GM19372 (cell line): ENCODE data around the gene NUP188.
A peak's percentile ranks its signal among the peaks of the same experiment; 100 is the strongest.

Experiments
- ATAC-seq: cut with Tn5 transposase; IDR thresholded peaks from one replicate; pipeline ENCODE4 v1.9.1; 2021; ENCODE audit warnings: mild to moderate bottlenecking, low read depth, moderate library complexity; ENCODE audit not compliant: unreplicated experiment

The NUP188 gene, protein sequence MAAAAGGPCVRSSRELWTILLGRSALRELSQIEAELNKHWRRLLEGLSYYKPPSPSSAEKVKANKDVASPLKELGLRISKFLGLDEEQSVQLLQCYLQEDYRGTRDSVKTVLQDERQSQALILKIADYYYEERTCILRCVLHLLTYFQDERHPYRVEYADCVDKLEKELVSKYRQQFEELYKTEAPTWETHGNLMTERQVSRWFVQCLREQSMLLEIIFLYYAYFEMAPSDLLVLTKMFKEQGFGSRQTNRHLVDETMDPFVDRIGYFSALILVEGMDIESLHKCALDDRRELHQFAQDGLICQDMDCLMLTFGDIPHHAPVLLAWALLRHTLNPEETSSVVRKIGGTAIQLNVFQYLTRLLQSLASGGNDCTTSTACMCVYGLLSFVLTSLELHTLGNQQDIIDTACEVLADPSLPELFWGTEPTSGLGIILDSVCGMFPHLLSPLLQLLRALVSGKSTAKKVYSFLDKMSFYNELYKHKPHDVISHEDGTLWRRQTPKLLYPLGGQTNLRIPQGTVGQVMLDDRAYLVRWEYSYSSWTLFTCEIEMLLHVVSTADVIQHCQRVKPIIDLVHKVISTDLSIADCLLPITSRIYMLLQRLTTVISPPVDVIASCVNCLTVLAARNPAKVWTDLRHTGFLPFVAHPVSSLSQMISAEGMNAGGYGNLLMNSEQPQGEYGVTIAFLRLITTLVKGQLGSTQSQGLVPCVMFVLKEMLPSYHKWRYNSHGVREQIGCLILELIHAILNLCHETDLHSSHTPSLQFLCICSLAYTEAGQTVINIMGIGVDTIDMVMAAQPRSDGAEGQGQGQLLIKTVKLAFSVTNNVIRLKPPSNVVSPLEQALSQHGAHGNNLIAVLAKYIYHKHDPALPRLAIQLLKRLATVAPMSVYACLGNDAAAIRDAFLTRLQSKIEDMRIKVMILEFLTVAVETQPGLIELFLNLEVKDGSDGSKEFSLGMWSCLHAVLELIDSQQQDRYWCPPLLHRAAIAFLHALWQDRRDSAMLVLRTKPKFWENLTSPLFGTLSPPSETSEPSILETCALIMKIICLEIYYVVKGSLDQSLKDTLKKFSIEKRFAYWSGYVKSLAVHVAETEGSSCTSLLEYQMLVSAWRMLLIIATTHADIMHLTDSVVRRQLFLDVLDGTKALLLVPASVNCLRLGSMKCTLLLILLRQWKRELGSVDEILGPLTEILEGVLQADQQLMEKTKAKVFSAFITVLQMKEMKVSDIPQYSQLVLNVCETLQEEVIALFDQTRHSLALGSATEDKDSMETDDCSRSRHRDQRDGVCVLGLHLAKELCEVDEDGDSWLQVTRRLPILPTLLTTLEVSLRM (N-terminal part only)

DNA sequence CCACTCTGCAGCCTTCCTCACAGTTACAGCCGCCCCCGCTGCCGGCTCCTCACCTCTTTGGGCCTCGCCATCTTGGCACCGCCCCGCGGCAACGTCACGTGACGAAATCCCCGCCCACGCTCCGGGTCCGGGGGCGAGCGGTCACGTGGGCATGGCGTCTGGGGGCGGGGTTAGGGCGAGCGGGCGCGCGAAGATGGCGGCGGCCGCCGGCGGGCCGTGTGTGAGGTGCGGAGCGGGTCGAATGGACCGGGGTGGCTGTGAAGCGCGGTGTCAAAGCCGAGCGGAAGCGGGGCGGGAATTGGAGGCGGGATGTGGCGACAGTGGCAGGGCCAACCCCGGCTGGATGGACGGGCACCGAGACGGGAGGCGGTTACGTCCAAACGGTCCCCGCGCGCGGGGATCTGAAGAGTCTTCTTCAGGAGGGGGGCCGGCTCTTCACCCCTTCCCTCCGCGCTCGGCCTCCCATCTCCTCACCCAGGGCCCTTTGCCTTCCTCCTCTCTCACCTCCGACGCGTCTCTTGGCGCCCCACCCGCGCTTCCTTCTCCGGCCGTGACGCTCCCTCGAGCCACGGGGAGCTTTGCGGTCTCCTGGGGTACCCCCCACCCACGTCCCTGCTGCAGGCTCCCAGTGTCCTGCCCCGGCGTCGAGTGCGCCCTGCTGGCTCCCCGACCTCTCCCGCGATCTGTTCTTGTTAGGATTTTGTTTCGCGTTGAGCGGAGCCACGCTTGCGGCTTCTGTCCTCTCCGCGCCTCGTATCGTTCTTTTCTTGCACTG is at the start of gene NUP188, which contains the start of gene DOLK:
NUP188 (plus strand) TSS at position 173 of the 775 bp plus-strand sequence; CDS start at position 194, 21 bp downstream.
DOLK (minus strand) TSS at position 77 of the 775 bp plus-strand sequence. CDS start 300 bp downstream, outside the sequence.
- peak; percentile 75 for ATAC-seq

DNA sequence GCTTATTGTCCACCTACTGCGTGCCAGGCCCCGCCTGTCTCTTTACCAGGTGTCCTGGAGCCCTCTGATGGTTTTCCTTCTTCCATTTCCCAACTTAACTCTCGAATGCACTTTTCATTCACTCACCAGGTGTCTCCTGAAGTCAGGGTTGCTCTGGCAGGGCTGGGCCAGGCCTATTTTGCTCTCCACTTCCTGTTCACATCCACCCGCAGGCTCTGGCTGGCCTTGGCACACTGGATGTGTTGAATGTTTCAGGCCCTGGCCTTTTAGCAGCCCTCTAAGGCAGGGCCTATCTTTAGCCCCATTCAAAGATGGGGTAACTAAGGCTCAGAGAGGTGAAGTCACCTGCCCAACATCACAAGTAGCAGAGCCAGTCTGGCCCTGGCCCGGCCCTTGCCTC is 49.1 kb upstream of the NUP188 start:
- no peak for ATAC-seq

DNA sequence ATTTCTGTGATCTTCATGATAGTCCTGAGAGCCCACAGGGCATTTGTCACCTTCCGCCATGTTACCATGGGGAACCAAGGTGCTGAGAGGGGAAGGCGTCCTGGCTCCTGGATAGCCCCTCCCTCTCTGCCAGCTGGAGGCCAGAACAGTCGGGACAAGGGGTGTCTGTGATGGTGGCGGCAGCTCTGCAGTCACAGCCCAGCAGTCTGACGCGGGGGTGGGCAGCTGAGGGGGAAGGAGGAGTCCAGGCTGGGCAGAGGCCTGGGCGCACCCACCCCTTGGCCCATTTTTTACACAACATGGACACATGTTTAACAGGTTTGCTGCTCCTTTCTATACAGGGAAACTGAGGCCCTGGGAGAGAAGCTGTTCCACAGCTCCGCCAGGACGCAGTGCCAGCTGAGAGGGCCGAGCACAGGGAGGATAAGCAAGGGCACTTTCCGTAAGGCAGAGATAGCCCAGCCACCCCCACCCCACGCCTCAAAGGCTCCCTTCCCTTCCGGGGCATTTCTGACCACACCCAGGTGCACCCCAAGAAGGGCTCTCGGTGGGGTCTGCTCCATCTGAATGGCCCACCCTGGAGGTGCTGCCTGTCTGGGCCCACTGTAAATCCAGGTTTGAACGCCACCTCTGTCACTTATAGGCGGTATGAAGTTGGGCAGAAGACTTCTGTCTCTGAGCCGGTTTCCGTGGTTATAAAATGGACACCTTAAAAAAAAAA is 48.5 kb upstream of the NUP188 start:
- no peak for ATAC-seq

DNA sequence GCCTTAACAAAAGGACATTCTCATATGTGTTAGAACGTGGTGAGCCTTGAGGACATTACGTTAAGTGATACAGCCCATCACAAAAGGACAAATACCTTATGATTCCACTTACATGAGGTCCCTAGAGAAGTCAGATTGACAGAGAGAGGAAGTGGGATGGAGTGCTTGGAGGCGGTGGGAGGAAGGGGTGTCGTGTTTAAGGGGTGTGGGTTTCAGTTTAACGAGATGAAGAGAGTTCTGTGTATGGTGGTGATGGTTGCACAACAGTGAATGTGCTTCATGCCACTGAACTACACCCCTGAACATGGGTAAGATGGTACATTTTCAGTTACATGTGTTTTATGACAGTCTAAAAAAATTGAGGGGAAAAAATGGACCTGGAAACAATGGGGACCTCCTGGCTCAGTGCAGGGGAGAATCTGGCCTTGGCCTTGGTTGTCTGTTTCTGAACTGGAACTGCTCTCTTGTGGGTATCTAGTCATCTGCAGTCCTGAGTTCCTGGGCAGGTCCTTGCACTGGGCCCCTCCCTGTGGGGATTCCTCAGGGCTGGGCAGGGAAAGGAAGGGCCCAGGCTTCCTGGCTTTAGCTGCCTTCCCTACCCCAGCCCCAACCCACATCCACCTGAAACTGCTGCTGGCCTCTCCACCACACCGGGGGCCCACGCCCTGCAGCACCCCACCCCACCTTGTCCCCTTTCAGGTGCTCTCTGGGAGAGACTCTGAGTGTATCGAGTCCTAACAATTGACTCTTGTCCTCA is 47.8 kb upstream of the NUP188 start:
- ATAC-seq = no peak

DNA sequence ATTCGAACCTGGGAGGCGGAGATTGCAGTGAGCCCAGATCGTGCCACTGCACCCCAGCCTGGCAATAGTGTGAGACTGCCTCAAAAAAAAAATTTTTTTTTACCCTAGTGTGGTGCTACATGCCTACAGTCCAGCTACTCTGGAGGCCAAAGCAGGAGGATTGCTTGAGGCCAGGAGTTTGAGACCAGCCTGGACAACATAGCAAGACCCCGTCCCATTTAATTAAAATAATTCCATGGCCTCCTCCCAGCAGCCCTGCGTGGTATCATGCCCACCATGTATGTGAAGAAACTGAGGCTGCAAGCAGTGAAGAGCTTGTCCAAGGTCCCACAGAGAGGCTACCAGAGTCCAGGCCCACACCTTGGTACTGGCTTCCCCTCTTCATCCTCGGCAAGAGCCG is 46.1 kb upstream of the NUP188 start:
- no peak for ATAC-seq

DNA sequence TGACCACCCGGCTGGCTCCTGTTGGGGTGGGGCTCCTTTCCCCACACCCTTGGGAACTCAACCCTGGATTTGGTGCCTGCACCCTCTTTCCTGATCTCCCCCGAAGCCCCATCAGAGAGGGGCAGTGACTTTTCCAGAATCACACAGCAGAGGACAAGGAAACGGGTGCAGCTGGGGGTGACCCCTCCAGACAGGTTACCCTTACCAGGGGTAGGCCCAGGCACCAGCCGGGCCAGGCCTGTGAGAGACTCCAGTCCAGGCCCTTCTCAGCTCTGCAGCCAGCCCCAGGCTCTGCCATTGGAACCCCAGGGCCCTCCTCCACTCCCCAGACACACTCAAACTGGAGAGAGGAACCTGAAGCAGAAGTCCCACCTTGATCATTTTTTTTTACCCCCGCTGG is 45.7 kb upstream of the NUP188 start:
- ATAC-seq = no peak

DNA sequence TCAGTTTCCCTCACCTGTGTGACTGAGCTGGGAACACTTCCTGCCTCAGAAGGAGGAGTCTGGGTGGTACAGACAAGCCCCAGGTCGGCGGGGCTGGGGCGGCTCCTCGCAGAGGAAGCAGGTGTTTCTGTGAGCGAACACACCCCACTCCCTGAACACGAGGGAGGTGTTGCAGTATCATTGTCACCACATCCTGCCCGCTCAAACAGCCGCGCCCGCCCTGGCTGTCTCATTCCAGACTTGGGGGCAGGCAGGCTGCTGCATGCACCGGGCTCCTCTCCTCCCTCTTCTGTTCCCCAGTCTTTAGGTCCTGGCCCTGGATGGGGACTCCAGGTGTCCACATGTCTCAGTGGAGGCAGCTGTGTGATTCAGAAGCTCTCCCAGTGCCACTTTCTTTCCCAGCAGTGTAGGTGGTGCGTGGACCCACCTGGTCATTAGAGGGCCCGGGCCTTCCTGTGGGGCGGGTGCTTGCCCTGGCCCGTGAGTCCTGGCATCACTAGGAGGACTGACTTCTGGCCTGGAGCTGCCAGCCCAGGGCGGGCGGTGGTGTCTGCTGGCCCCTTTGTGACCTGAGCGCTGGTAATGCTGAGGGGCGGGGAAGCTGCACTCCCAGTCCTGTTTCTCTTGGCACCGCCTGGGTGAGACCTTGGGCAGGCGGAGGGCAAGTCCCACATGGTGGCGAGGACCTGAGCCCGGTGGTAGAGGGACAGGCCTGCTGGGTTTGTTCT is 45.0 kb upstream of the NUP188 start:
- ATAC-seq = peak; percentile 74

DNA sequence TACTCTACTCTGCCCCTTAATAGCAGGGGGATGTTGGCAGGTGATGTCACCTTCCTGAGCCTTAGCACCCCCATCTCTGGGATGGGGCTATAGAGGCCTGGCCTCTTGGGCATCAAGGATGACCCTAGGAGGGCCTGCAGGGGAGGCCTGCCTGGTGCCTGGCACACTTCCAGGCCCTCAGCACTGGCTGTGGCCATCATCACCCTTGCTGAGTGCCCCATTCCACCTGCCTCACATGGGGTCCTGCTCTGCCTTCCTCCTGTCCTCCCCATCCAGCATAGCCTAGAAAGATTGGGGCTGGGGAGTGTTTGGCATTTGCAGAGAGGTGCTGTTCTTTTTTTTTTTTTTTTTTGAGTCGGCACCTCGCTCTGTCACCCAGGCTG is 44.4 kb upstream of the NUP188 start:
- no peak for ATAC-seq

DNA sequence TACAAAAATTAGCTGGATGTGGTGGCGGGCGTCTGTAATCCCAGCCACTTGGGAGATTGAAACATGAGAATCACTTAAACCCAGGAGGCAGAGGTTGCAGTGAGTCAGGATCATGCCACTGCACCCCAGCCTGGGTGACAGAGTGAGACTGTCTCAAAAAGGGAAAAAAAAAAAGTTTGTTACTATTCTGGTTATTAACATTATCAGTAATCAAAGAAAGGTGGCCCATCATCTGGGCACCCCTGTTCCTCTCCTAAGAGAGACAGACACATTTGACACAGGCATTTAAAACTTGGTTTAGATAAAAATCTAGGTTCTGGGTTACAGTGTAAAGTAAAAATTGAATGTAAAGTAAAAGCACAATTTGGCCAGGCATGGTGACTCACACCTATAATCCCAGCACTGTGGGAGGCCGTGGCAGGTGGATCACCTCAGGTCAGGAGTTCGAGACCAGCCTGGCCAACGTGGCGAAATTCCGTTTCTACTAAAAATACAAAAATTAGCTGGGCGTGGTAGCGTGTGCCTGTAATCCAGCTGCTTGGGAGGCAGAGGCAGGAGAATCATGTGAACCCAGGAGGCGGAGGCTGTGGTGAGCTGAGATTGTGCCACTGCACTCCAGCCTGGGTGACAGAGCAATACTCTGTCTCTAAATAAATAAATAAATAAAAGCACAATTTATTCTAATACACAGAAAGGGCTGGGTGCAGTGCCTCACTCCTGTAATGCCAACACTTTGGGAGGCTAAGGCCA is 43.5 kb upstream of the NUP188 start:
- no peak for ATAC-seq

DNA sequence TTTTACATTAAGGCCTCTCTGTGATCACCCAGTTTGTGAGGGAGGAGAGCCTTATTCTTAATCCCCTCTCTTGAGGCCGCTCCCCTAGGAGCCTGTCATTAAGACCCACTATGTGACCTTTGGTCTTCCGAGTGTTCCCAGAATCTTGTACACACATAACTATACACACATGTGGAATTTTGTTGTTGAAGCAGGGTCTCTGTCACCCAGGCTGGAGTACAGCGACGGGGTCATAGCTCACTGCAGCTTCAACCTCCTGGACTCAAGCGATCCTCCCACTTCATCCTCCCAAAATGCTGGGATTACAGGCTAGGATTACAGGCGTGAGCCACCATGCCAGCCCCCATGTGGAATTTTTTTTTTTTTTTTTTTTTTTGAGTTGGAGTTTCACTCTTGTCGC is 41.5 kb upstream of the NUP188 start:
- ATAC-seq = no peak

DNA sequence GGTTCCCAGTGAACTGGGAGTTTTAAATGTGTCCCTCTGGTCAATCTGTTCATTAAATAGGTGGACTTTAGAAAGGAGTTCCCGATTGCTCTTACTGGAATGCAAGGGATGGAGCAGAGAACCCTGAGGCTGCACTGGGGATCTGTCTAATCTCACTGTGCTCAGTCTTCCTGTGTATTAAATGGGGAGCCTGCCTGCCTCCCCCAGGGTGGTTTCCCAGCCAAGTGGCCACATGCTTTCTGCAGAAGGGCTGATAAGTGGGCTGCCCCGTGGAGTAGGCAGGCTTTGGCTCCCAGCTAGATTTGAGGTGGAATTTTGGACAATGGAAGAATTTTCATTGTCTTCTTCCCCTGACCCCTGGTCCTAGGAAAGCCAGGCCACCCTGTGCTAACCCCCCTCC is 40.8 kb upstream of the NUP188 start:
- no peak for ATAC-seq

DNA sequence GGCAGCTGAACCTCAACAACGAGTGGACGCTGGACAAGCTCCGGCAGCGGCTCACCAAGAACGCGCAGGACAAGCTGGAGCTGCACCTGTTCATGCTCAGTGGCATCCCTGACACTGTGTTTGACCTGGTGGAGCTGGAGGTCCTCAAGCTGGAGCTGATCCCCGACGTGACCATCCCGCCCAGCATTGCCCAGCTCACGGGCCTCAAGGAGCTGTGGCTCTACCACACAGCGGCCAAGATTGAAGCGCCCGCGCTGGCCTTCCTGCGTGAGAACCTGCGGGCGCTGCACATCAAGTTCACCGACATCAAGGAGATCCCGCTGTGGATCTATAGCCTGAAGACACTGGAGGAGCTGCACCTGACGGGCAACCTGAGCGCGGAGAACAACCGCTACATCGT is 39.1 kb upstream of the NUP188 start:
- ATAC-seq = no peak

DNA sequence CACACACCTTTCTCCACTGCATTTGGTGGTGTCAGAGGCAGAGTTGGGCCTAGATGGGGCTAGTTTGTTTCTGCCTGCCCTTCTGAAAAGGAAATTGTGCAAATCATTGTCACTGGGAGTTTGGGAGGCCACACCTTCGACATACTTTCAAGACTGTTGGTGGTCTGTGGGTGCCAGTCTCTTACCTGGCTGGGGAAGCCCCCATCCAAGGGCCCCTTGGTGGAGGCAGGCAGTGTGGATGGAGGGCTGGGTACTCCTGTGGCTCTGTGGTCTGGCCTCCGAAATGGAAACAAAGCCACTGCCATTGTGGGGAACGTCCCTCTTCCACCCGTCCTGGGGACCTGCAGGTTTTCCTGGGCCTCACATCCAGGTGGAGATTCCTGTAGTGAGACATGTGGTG is 37.6 kb upstream of the NUP188 start:
- no peak for ATAC-seq

DNA sequence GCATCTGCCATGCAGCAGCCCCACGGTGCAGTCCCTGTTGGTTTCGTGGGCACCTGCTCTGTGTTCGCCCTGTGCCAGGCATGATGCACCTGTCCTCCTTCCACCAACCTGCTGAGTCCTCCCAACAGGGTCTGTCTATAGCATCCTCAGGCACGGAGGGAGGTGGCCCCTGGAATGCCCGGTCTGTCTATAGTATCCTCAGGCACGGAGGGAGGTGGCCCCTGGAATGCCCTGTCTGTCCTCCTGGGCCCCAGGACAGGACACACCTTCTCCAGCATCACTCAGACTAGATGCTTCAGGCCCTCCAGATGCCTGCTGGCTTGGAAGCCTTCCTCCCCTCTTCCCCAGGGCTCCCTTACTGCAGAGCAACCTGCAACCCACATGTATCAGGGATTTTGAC is 36.6 kb upstream of the NUP188 start:
- ATAC-seq = no peak

DNA sequence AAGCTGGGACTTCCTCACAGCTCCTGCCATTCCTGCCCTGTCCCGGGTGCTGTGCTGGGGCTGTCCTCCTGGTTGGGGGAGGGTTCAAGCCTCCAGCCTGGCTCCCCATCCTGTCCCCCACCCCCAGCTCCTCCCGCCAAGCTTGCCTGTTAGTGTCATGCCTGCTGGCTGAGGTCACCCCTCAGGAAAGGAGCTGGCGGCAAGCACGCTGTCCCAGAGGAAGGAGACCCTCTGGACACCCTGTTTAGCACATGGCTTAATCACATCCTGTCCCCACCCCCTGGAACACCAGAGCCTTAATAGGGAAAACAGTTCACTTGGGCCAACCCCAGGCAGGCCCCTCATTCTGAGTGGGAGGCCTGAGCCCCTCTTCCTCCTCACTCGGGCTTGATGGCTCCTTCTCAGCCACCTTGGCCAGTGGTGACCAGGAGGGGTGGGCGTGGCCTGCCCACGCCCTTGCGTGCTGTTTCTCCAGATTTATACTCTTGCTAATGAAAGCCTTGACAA is 35.9 kb upstream of the NUP188 start:
- no peak for ATAC-seq

DNA sequence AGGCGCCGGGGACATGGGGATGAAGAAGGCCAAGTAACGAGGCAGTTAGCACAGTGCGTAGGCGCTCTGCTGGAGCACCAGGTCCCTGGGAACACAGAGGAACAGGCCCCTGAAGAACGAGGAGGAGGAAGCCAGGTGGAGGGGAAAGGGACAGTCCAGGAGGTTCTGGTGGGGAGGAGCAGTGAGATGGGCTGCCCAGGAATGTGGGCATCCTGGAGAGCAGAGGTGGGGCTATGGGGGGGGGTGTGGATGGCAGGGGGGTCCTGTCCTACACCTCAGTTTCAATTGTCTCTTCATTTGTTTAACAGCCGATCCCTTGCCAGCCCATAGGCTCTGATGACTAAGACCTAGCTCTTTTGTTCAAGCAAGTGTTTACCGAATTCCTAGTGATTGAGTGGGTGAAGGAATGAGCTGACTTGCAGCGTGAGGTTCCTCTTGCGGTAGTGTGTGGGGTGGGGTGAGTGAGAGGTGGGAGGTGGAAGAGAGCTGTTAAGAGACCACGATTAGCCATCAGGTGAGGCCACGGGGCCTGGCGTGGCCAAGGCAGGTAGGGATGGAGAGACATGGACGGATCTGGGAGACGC is 35.1 kb upstream of the NUP188 start:
- no peak for ATAC-seq
